Endodermal cell (in vitro differentiated cells): ENCODE measurements around the gene E2F2. TPM values are rescaled to one million over a fixed set of nuclear protein-coding genes. Genes with fewer than 3 reads are reported as not detected.

Source experiments
- DNase-seq: peaks from one replicate; pipeline ENCODE4 v3.0.0-alpha.2; 2017
- H3K27ac ChIP-seq: 2 replicates; pipeline ENCODE4 v1.5.1; 2013; ENCODE audit warnings: mild to moderate bottlenecking, low read depth, low read length, moderate library complexity
- H3K27me3 ChIP-seq: 2 replicates; pipeline ENCODE4 v1.6.1; 2013; ENCODE audit warnings: mild to moderate bottlenecking, low read length, moderate library complexity; ENCODE audit not compliant: insufficient read depth, control insufficient read depth, poor library complexity, severe bottlenecking
- H3K36me3 ChIP-seq: 2 replicates; pipeline ENCODE4 v1.7.0; 2013; ENCODE audit warnings: mild to moderate bottlenecking, low read length, moderate library complexity; ENCODE audit not compliant: control insufficient read depth, insufficient read depth
- H3K4me1 ChIP-seq: one replicate; pipeline ENCODE4 v1.7.0; 2013; ENCODE audit warnings: low read length; ENCODE audit not compliant: control insufficient read depth, insufficient read depth
- H3K4me3 ChIP-seq: 2 replicates; pipeline ENCODE4 v1.5.1; 2013; ENCODE audit warnings: mild to moderate bottlenecking, low read length, moderate library complexity
- H3K9ac ChIP-seq: 2 replicates; pipeline ENCODE4 v1.6.1; 2013; ENCODE audit warnings: mild to moderate bottlenecking, low read length, moderate library complexity; ENCODE audit not compliant: poor library complexity, severe bottlenecking; ENCODE audit errors: extremely low read depth
- H3K9me3 ChIP-seq: 2 replicates; pipeline ENCODE4 v1.6.1; 2013; ENCODE audit warnings: mild to moderate bottlenecking, low read length, moderate library complexity; ENCODE audit not compliant: control insufficient read depth
- H3K27ac Mint-ChIP-seq: 2 replicates; pipeline ENCODE4 v1.8.0; 2020; ENCODE audit warnings: mixed read lengths
- H3K27me3 Mint-ChIP-seq: 2 replicates; pipeline ENCODE4 v1.8.0; 2021; ENCODE audit warnings: mild to moderate bottlenecking, mixed read lengths; ENCODE audit not compliant: insufficient read depth
- H3K36me3 Mint-ChIP-seq: 2 replicates; pipeline ENCODE4 v1.8.0; 2020; ENCODE audit warnings: low read depth, mixed read lengths
- H3K4me1 Mint-ChIP-seq: 2 replicates; pipeline ENCODE4 v1.8.0; 2020; ENCODE audit warnings: mixed read lengths
- H3K4me3 Mint-ChIP-seq: 2 replicates; pipeline ENCODE4 v1.8.0; 2020; ENCODE audit warnings: mild to moderate bottlenecking, moderate library complexity, mixed read lengths
- H3K9me3 Mint-ChIP-seq: 2 replicates; pipeline ENCODE4 v1.8.0; 2020; ENCODE audit warnings: mild to moderate bottlenecking, mixed read lengths
- CTCF ChIP-seq: fragments of 200-600 bp; sonication (generic); conservative IDR thresholded peaks from 2 replicates; pipeline ENCODE4 v1.5.0; 2021; ENCODE audit warnings: antibody characterized with exemption, mild to moderate bottlenecking
- WGBS, 2 experiments: methylation state at CpG; one replicate each; pipeline versions ENCODE4 v1.1.5 to v1.1.7; 2013; ENCODE audit warnings: missing lambda C conversion rate in 2 of 2, mixed read lengths in 1 of 2; ENCODE audit not compliant: insufficient coverage in 1 of 2, insufficient read length in 1 of 2; 5-methylcytosine and 5-hydroxymethylcytosine counted together
- long read RNA-seq, 4 experiments: library from polyadenylated mRNA in 2 of 4; library from RNA in 1 of 4; library from capped mRNA in 1 of 4; stranded (forward) in 3 of 4; unstranded in 1 of 4; transcript quantifications; one replicate each; pipeline ENCODE4 v2.0.0, GENCODE V29; 2020 to 2021; ENCODE audit warnings: inconsistent platforms in 1 of 4
- polyA plus RNA-seq, 2 experiments: library from polyadenylated mRNA; stranded (reverse); fragments of 50-300 nt; gene quantifications; one replicate each; pipeline ENCODE4 v1.2.3, GENCODE V29; 2013
- total RNA-seq, 2 donors: library from RNA; stranded (reverse); fragmentation: NEBNext Ultra II Directional in 1 of 2; extraction: Animal tissue kit (Norgen Biotek cat#: 25700) in 1 of 2; gene quantifications; 2 replicates in 1 of 2; 3 replicates in 1 of 2; pipeline ENCODE4 v1.2.1, GENCODE V29; 2021

The E2F2 gene
- total RNA-seq = 1 to 10 TPM; 7.3 to 9.8 TPM
- 7.4 TPM for polyA plus RNA-seq (2013, experiment 1 of 2)
- 7.7 TPM for polyA plus RNA-seq (2013, experiment 2 of 2)
- long read RNA-seq, experiment 1, partial matches to known transcripts = 0 of 6 reads
- long read RNA-seq, experiment 1, other reads (novel, unspliced or antisense) = 6 of 6 reads
- long read RNA-seq, experiment 2, full-length matches to known transcripts = 2 of 16 reads
- long read RNA-seq, experiment 2, partial matches to known transcripts = 0 of 16 reads
- long read RNA-seq, experiment 2, other reads (novel, unspliced or antisense) = 14 of 16 reads
- long read RNA-seq, experiment 3, full-length matches to known transcripts = 1 of 6 reads
- long read RNA-seq, experiment 3, partial matches to known transcripts = 0 of 6 reads
- long read RNA-seq, experiment 3, other reads (novel, unspliced or antisense) = 5 of 6 reads
- long read RNA-seq, experiment 4 = 0 reads

GRCh38 chr1:23530747-23531561 is at the start of gene E2F2:
Gene E2F2, minus strand, starts transcription at chr1:23531233. Its CDS starts 440 bp downstream, at chr1:23530793.
- peak; percentile 95 for DNase-seq
- Histone ChIP-seq H3K9ac (peak within 1 kb of the TSS; percentile 66), H3K4me3 (peak within 1 kb of the TSS; percentile 79), H3K9me3 (no peaks in the 10 kb centered on the region), H3K27ac (peak within 1 kb of the TSS; percentile 72), H3K27me3 (peaks cover 15% of the 10 kb centered on the region), H3K36me3 (no peaks in the 10 kb centered on the region), H3K4me1 (peaks cover 6% of the 10 kb centered on the region)
- Mint-ChIP-seq H3K4me1 (peaks cover 5% of the 10 kb centered on the region), H3K27me3 (peaks cover 46% of the 10 kb centered on the region), H3K27ac (peak within 1 kb of the TSS; percentile 35), H3K4me3 (peak within 1 kb of the TSS; percentile 63), H3K36me3 (no peaks in the 10 kb centered on the region), H3K9me3 (no peaks in the 10 kb centered on the region)
- peak; percentile 43 for TF ChIP-seq CTCF
- 0% methylated on average over 6 to 83 of the region's 85 CpGs for WGBS, 2 experiments

- Mint-ChIP-seq H3K36me3 (no peaks in the 10 kb centered on the region), H3K9me3 (no peaks in the 10 kb centered on the region), H3K27ac (no peak overlapping the region), H3K4me1 (peaks cover 31% of the 10 kb centered on the region), H3K4me3 (no peak overlapping the region), H3K27me3 (no peaks in the 10 kb centered on the region)
- DNase-seq = no peak
- TF ChIP-seq CTCF = no peak
- no peaks in the 10 kb centered on the region for H3K9me3 ChIP-seq
- no peaks in the 10 kb centered on the region for H3K4me1 ChIP-seq
- no peak overlapping the region for H3K4me3 ChIP-seq
- H3K36me3 ChIP-seq = no peaks in the 10 kb centered on the region
- no peak overlapping the region for H3K9ac ChIP-seq
- H3K27me3 ChIP-seq = no peaks in the 10 kb centered on the region
- no peak overlapping the region for H3K27ac ChIP-seq
- 89 to 90% methylated on average over 5 to 6 of the region's 6 CpGs for WGBS, 2 experiments
These were observed 47.9 kb upstream of the E2F2 start for GRCh38 chr1:23578997-23579363.

GRCh38 chr1:23578311-23578996 is 47.4 kb upstream of the E2F2 start:
- H3K27ac Mint-ChIP-seq = no peak overlapping the region
- H3K36me3 ChIP-seq = no peaks in the 10 kb centered on the region
- H3K27ac ChIP-seq = no peak overlapping the region
- H3K9me3 Mint-ChIP-seq = no peaks in the 10 kb centered on the region
- peaks cover 31% of the 10 kb centered on the region for H3K4me1 Mint-ChIP-seq
- no peak for DNase-seq
- no peaks in the 10 kb centered on the region for H3K4me1 ChIP-seq
- no peaks in the 10 kb centered on the region for H3K27me3 ChIP-seq
- H3K9me3 ChIP-seq = no peaks in the 10 kb centered on the region
- WGBS, 2 experiments = 91 to 100% methylated on average over 2 to 3 of the region's 4 CpGs
- H3K9ac ChIP-seq = no peak overlapping the region
- H3K4me3 Mint-ChIP-seq = no peak overlapping the region
- H3K27me3 Mint-ChIP-seq = no peaks in the 10 kb centered on the region
- no peak for TF ChIP-seq CTCF
- no peaks in the 10 kb centered on the region for H3K36me3 Mint-ChIP-seq
- H3K4me3 ChIP-seq = no peak overlapping the region
